HT1080 (cell line): ENCODE data around the gene CLEC16A. TPM values are rescaled to one million over a fixed set of nuclear protein-coding genes. Genes with fewer than 3 reads are reported as not detected.

Source experiments
- DNase-seq: peaks from one replicate; pipeline ENCODE4 v3.0.0-alpha.2; 2015; ENCODE audit warnings: low read depth
- total RNA-seq: library from RNA; depleted of rRNA; stranded (reverse); fragments of >200 nt; shearing (Covaris generic); gene quantifications from 2 replicates; pipeline ENCODE4 v1.2.3, GENCODE V29; 2014

The CLEC16A gene
- total RNA-seq, 1 experiment from 2014 or later, result 12.9 TPM

GRCh38 chr16:11196286-11196828 lies 252.0 kb downstream of the CLEC16A start:
- no peak for DNase-seq

GRCh38 chr16:11198375-11198774 lies 254.0 kb downstream of the CLEC16A start:
- no peak for DNase-seq

GRCh38 chr16:11198828-11199227 lies 254.5 kb downstream of the CLEC16A start:
- DNase-seq, result no peak

- DNase-seq, result no peak
These were observed 256.2 kb downstream of the CLEC16A start for GRCh38 chr16:11200592-11200991.

DNA sequence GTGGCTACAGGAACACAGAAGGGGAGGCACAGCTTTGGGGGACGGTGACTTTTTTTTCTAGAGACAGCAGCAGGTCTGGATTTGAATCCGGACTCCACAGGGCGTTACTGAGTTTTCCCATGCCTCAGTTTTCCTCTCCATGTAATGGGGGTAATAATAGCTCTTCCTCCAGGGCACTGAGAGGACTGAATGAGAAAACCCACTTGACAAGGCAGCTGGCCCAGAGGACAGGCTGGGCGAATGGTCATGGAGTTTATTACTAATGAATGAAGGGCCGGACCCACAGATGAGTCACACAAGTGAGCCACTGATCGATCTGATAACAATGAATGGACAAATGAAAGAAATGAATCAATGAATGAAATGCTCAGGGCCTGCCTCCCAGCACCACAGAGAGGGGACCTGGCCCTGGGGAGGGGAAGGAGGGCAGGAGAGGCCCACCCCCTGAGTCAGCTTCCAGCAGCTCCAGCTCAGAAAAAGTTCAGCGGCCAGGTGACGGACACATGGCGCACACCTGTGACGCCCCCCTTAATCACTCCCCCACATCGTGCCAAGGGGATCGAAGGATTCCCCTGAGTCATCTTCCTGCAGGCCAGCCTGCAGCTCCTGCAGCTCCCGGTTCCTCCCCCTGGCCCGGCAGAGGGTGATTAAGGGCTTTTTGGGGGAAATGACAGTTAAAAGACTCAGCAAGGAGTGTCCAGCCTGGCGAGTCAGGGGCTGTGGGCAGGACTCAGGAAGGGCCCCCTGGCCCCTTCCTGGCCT lies 257.3 kb downstream of the CLEC16A start:
- DNase-seq, result peak; percentile 97

- DNase-seq, result no peak
These were observed 258.1 kb downstream of the CLEC16A start for GRCh38 chr16:11202260-11203091.

- no peak for DNase-seq
These were observed 258.8 kb downstream of the CLEC16A start for GRCh38 chr16:11203111-11203623.

GRCh38 chr16:11204513-11205047 lies 260.2 kb downstream of the CLEC16A start:
- no peak for DNase-seq

- DNase-seq, result no peak
These were observed 260.8 kb downstream of the CLEC16A start for GRCh38 chr16:11205065-11205699.

DNA sequence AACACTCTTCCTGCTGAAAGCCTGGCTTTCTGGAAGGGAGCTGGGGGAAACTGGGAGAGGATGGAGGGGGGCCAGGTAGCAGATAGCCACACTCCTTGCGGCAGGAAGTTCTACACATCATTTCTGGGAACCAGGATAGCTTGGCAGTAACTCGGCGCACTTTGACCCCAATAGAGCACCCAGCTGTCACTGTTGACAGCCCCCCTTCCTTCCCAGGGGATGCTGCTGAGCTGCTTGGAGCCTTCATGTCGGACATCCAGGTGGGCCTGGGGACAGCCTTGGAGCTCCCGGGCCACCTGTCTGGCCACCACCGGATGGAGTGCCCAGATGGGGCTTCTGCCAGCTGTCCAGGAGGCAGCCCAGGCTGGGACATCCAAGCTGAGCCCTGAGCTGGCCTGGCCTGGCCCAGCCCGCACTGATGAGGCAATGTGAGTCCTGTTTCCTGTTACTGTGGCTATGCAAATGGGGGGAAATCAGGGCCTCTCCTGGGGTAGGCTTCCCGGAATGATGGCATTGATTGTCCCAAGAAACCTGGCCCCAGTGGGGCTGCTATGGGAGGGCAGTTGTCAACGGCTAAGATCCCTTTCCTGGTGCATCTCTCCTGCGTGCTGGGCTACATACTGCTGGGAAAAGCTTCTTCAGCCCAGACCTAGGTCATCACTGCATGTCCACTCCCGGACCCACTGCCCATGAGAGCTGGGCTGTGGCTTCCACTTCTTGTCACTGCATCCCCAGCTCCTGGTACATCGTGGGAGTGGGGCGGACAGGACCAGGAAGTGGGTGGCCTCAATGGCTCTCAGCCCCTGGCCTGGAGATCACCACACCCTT lies 261.6 kb downstream of the CLEC16A start:
- peak; percentile 50 for DNase-seq

GRCh38 chr16:11207646-11208045 lies 263.3 kb downstream of the CLEC16A start:
- no peak for DNase-seq

- DNase-seq, result no peak
These were observed 264.7 kb downstream of the CLEC16A start for GRCh38 chr16:11208916-11209665.

- DNase-seq, result no peak
These were observed 265.9 kb downstream of the CLEC16A start for GRCh38 chr16:11210260-11210659.

GRCh38 chr16:11211061-11211976 lies 267.0 kb downstream of the CLEC16A start:
- no peak for DNase-seq

- no peak for DNase-seq
These were observed 267.8 kb downstream of the CLEC16A start for GRCh38 chr16:11211977-11212797.

DNA sequence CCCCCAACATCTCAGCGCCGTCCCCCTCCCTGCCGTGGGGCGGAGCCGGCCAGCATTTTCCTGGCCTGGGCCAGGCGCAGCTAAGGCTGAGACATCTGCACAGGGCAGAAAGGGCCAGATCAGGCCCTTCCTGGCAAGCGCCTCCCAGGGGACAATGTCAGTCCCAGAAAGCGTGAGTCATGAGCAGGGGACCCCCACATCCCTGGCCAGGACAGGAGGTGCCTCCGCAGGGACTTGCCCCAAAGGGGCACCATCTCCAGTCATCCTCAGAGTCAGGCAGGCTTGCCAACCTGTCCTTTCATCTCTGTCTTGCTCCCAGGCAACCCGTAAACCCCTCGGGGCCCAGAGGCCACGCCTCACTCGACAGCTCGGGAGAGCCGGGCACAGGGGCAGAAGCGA lies 268.4 kb downstream of the CLEC16A start:
- no peak for DNase-seq

DNA sequence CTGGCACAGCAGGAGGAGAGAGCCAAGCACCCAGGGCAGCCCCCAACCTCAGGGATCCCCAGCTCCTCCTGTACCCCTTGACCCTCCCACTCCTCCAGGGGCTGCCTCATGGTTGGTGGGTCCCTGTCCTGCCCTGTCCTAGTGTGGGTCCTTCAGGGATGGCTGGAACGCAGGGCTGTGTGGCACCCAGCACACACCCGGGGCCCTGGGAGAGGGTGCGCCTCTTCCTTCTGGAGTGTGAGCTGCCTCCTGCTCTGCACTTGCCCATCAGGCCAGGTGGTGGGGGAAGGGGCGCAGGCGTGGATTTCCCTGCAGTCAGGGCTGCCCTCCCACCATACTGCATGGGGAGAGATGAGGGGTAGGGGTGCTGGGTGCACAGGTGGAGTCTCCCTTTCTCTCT lies 269.0 kb downstream of the CLEC16A start:
- no peak for DNase-seq

GRCh38 chr16:11213799-11214198 lies 269.4 kb downstream of the CLEC16A start:
- no peak for DNase-seq
